Calu3 (cell line): ENCODE measurements around the gene TLK1. TPM values are rescaled to one million over a fixed set of nuclear protein-coding genes. Genes with fewer than 3 reads are reported as not detected.
"Not testable (repeated sequence)": the region's sequence is repeated elsewhere in the genome, so short reads cannot be mapped to it uniquely, and the experiment has no call there.

ENCODE experiments used
- BruUV-seq: library from RNA; stranded (reverse); fragments of 400-500 nt; replicated peaks from 2 replicates; lab custom pipeline; 2021; lab: Mats Ljungman, UMichigan
- CTCF ChIA-PET: fragments of 300-600 bp; sonication (Branson Sonifier 250); formaldehyde crosslinking; loops from one replicate; lab custom pipeline; 2022; ENCODE audit warnings: antibody characterized with exemption; lab: Charles Lee
- DNase-seq: peaks from one replicate; pipeline ENCODE4 v3.0.0; 2022
- H3K27ac Mint-ChIP-seq: one replicate; pipeline ENCODE4 v1.8.0; 2022; ENCODE audit warnings: mixed read lengths; ENCODE audit not compliant: unreplicated experiment
- H3K27me3 Mint-ChIP-seq: one replicate; pipeline ENCODE4 v1.8.0; 2022; ENCODE audit warnings: mixed read lengths; ENCODE audit not compliant: unreplicated experiment
- H3K36me3 Mint-ChIP-seq: one replicate; pipeline ENCODE4 v1.8.0; 2022; ENCODE audit warnings: mild to moderate bottlenecking, moderate library complexity, mixed read lengths; ENCODE audit not compliant: insufficient read depth, unreplicated experiment
- H3K4me1 Mint-ChIP-seq: one replicate; pipeline ENCODE4 v1.8.0; 2022; ENCODE audit warnings: mild to moderate bottlenecking, low read depth, mixed read lengths; ENCODE audit not compliant: unreplicated experiment
- H3K4me3 Mint-ChIP-seq: one replicate; pipeline ENCODE4 v1.8.0; 2022; ENCODE audit warnings: mild to moderate bottlenecking, low read depth, moderate library complexity, mixed read lengths; ENCODE audit not compliant: unreplicated experiment
- H3K9me3 Mint-ChIP-seq: one replicate; pipeline ENCODE4 v1.8.0; 2022; ENCODE audit warnings: low read depth, mixed read lengths; ENCODE audit not compliant: unreplicated experiment
- intact Hi-C: fragments of 100-400 bp; cut with micrococcal nuclease; formaldehyde crosslinking; loops from one replicate; pipeline ENCODE4 v1.10.0; 2022; ENCODE audit not compliant: unreplicated experiment
- total RNA-seq: library from RNA; stranded (reverse); gene quantifications from 2 replicates; pipeline ENCODE4 v1.2.3, GENCODE V29; 2022
- TF ChIP-seq, protein P1 (sequence below): fragments of 200-600 bp; IDR thresholded peaks from one replicate; pipeline ENCODE4 v1.8.0; 2022; ENCODE audit warnings: antibody characterized with exemption; ENCODE audit not compliant: unreplicated experiment

TLK1 gene
- total RNA-seq, 1 experiment from 2014 or later, result 64.7 TPM

DNA sequence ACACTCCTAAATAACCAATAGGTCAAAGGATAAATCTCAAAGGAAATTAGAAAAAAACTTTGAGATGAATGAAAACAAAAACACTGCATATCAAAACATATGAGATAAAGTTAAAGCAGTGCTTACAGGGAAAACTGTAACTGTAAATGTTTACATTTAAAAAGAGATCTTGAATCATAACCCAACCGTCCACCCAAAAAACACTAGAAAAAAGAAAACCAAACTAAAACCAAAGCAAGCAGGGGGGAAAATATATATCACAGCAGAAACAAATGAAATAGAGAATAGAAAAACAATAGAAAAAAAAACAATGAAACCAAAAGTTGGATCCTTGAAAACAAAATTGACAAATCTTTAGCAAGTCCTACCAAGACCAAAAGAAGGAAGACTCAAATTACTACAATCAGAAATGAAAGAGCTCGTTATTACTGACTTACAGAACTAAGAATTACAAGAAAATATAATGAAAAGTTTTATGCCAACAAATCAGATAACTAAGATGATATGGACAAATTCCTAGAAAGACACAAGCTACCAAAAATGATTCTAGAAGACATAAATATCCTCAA, 65.6 kb downstream of the TLK1 start:
- BruUV-seq, result no TSS peak
- no peak overlapping the region for H3K4me3 Mint-ChIP-seq
- no peaks in the 10 kb centered on the region for H3K27me3 Mint-ChIP-seq
- intact Hi-C loops, result no loop called here
- H3K9me3 Mint-ChIP-seq, result no peaks in the 10 kb centered on the region
- TF ChIP-seq, protein P1, sequence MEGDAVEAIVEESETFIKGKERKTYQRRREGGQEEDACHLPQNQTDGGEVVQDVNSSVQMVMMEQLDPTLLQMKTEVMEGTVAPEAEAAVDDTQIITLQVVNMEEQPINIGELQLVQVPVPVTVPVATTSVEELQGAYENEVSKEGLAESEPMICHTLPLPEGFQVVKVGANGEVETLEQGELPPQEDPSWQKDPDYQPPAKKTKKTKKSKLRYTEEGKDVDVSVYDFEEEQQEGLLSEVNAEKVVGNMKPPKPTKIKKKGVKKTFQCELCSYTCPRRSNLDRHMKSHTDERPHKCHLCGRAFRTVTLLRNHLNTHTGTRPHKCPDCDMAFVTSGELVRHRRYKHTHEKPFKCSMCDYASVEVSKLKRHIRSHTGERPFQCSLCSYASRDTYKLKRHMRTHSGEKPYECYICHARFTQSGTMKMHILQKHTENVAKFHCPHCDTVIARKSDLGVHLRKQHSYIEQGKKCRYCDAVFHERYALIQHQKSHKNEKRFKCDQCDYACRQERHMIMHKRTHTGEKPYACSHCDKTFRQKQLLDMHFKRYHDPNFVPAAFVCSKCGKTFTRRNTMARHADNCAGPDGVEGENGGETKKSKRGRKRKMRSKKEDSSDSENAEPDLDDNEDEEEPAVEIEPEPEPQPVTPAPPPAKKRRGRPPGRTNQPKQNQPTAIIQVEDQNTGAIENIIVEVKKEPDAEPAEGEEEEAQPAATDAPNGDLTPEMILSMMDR, result no peak
- peaks cover 11% of the 10 kb centered on the region for H3K4me1 Mint-ChIP-seq
- no peaks in the 10 kb centered on the region for H3K36me3 Mint-ChIP-seq
- H3K27ac Mint-ChIP-seq, result no peak overlapping the region
- no peak for DNase-seq
- CTCF ChIA-PET, result interaction anchor here (0.7 kb wide), 1 partner anchor 8 kb away, joined by 3 read pairs; no protein-coding TSS in a partner anchor

DNA sequence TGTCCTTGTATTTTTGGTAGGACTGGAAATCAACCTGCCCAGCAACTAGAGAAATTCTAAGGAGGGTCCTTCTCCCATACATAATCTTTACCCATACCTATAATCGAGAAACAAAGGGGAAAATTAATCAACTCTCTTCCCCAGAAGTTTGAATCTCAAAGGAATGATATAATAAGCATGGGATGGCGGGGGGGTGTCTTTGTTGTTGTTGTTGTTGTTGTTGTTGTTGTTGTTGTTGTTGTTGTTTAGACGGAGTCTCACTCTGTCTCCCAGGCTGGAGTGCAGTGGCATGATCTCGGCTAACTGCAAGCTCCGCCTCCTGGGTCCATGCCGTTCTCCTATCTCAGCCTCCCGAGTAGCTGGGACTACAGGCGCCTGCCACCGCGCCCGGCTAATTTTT, 69.2 kb downstream of the TLK1 start:
- DNase-seq, H3K36me3 Mint-ChIP-seq, BruUV-seq, H3K27ac Mint-ChIP-seq, intact Hi-C loops, H3K9me3 Mint-ChIP-seq, H3K4me3 Mint-ChIP-seq, H3K27me3 Mint-ChIP-seq, CTCF ChIA-PET: not testable (repeated sequence)
- H3K4me1 Mint-ChIP-seq, result peaks cover 23% of the 10 kb centered on the region

DNA sequence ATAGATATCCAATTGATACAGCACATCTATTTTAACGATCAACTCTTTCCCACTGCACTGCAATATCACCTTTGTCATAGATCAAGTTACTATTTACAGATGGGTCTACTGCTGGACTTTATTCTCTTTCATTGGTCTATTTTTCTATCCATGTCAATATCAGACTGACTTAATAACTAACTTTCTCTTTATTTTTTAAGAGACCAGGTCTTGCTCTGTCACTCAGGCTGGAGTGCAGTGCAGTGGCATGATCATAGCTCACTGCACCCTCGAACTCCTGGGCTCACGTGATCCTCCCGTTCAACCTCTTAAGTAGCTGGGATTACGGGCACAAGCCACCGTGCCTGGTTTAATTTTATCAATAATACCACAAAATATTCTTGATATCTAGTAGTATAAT, 71.2 kb downstream of the TLK1 start:
- H3K9me3 Mint-ChIP-seq, result no peaks in the 10 kb centered on the region
- no peak overlapping the region for H3K4me3 Mint-ChIP-seq
- no peak for DNase-seq
- no peak overlapping the region for H3K27ac Mint-ChIP-seq
- intact Hi-C loops, result no loop called here
- TF ChIP-seq, protein P1, result no peak
- CTCF ChIA-PET, result no interaction called here
- no peaks in the 10 kb centered on the region for H3K27me3 Mint-ChIP-seq
- no TSS peak for BruUV-seq
- H3K36me3 Mint-ChIP-seq, result no peaks in the 10 kb centered on the region
- H3K4me1 Mint-ChIP-seq, result peaks cover 29% of the 10 kb centered on the region

- Mint-ChIP-seq H3K27ac (no peak overlapping the region), H3K36me3 (no peaks in the 10 kb centered on the region), H3K27me3 (no peaks in the 10 kb centered on the region), H3K4me3 (no peak overlapping the region), H3K9me3 (no peaks in the 10 kb centered on the region), H3K4me1 (peaks cover 28% of the 10 kb centered on the region)
- DNase-seq, result no peak
- CTCF ChIA-PET, result interaction anchor here (1.8 kb wide), 1 partner anchor 328 kb away, joined by 9 read pairs; no protein-coding TSS in a partner anchor
- no TSS peak for BruUV-seq
- TF ChIP-seq, protein P1, result no peak
- intact Hi-C loops, result no loop called here
Observed at GRCh38 chr2:171088057-171088834, 72.4 kb downstream of the TLK1 start.
